Pancreas (tissue), 10 donors: Measurements from ENCODE around the gene ABCB8. TPM values are rescaled to one million over a fixed set of nuclear protein-coding genes. Genes with fewer than 3 reads are reported as not detected.
A peak's percentile ranks its signal among the peaks of the same experiment; 100 is the strongest.

ENCODE experiments used
- ATAC-seq, 4 donors: fragments of 200-7000 bp; cut with Tn5 transposase; one replicate each; pipeline versions ENCODE4 v1.8.0 to v1.9.1; 2020; ENCODE audit warnings: mild to moderate bottlenecking in 4 of 4, moderate library complexity in 4 of 4
- DNase-seq, 6 donors: peaks; one replicate each; pipeline ENCODE4 v3.0.0-alpha.2; 2020
- FAIRE-seq: peaks from 2 replicates; lab custom pipeline; 2012; peaks lifted over from hg19 to GRCh38; lab: Jason Lieb, UNC
- H3K27ac ChIP-seq, 4 donors: fragments of 200-600 bp; sonication (generic); 1 replicate in 3 of 4; 2 replicates in 1 of 4; pipeline versions ENCODE4 v1.5.0 to v1.8.0; 2020
- H3K27me3 ChIP-seq, 4 donors: fragments of 200-600 bp; one replicate each; pipeline ENCODE4 v1.8.0; 2021
- H3K36me3 ChIP-seq, 3 donors: fragments of 200-600 bp; sonication (generic) in 1 of 3; one replicate each; pipeline versions ENCODE4 v1.5.0 to v1.8.0; 2020 to 2021
- H3K4me1 ChIP-seq, 3 donors: fragments of 200-600 bp; one replicate each; pipeline ENCODE4 v1.8.0; 2021
- H3K4me3 ChIP-seq, 4 donors: fragments of 200-600 bp; sonication (generic) in 2 of 4; one replicate each; pipeline versions ENCODE4 v1.5.0 to v1.8.0; 2020 to 2021
- H3K9me3 ChIP-seq, 4 donors: fragments of 200-600 bp; one replicate each; pipeline ENCODE4 v1.8.0; 2021
- WGBS, 2 donors: extraction: QIAGEN DNeasy Blood & Tissue Kit; methylation state at CpG; one replicate each; pipeline ENCODE4 v1.1.7; 2013; 5-methylcytosine and 5-hydroxymethylcytosine counted together
- intact Hi-C, 3 donors: fragments of 100-400 bp; cut with DNase I; formaldehyde crosslinking; loops; one replicate each; pipeline versions ENCODE4 v1.11.1 to v1.14.2; 2022
- polyA plus RNA-seq, 2 donors: library from polyadenylated mRNA; stranded (reverse); fragments of 200-250 nt; gene quantifications; one replicate each; pipeline ENCODE4 v1.2.3, GENCODE V29; 2013
- total RNA-seq, 6 donors: library from RNA; stranded (reverse); fragmentation: NEBNext Ultra II Directional in 4 of 6; extraction: Animal tissue kit (Norgen Biotek cat#: 25700) in 4 of 6; gene quantifications; one replicate each; pipeline versions ENCODE4 v1.2.1 to v1.2.4, GENCODE V29; 2021 to 2023
- TF ChIP-seq, protein P1 (sequence below), 4 donors: fragments of 200-600 bp; sonication (generic) in 3 of 4; IDR thresholded peaks; one replicate each; pipeline versions ENCODE4 v1.5.0 to v1.8.0; 2021; ENCODE audit warnings: antibody characterized with exemption in 4 of 4
- donor health status: healthy with polysubstance abuse.
- donor health status: DM: no; HTN: no; CAD: no; lungs with moderate emphysema.
- donor health status: DM: no; HTN: no; CAD: no.
- donor health status: control.
- donor health status: control.
- donor health status: Bipolar disorder and iron deficiency.
- donor health status: DM: yes; HTN: yes; CAD: no.
- donor health status: DM: no; HTN: no; CAD: no.
- donor health status: DM: no; HTN: no; CAD: no.
- donor health status: DM: yes; HTN: yes; CAD: no.

Gene ABCB8
- total and polyA plus RNA-seq, 8 donors: 6.1 to 29.0 (median 12.7) TPM

DNA sequence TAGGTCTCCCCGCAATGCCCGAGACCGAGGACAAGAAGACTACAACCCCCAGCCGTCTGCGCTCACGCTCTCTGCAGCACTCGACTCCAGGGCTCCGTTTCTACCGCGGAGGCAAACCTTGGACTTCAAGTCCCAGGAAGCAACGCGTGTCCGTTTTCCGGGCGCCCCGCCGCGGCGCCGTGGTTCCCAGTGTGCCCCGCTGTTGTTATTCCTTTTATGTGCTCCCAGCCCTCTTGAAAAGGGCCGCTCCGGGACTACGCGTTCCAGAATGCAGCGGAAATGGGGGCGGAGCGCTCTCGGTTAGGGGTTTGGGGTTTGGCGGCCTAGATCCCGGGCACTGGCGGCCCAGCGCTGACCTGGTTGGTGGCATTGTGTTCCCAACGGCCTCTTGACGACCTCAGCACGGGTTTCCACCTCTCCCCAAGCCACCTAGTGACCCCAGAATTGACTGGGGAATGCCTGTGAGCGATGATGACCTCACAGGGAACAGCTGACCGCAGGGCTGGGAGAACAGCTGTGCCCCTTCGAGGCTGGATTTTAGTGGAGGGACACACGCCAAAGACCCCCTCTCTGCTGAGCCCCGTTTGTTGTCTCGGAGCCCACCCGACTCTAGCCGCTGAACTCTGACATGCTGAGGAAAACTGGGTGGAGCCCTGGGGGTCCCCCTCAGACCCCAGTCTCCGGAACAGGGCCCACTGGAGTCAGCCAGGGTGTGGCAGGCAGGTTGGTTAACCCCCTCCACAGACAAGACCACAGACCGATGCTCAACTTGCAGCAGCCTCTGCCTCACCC lies 29.9 kb downstream of the ABCB8 start:
- no peaks in the 10 kb centered on the region for H3K27me3 ChIP-seq
- H3K9me3 ChIP-seq: no peaks in the 10 kb centered on the region
- intact Hi-C loops: no loop called here
- H3K36me3 ChIP-seq: no peaks in the 10 kb centered on the region
- peak overlapping the region; percentile 0 to 81 (median 58) for H3K4me3 ChIP-seq
- TF ChIP-seq, protein P1, sequence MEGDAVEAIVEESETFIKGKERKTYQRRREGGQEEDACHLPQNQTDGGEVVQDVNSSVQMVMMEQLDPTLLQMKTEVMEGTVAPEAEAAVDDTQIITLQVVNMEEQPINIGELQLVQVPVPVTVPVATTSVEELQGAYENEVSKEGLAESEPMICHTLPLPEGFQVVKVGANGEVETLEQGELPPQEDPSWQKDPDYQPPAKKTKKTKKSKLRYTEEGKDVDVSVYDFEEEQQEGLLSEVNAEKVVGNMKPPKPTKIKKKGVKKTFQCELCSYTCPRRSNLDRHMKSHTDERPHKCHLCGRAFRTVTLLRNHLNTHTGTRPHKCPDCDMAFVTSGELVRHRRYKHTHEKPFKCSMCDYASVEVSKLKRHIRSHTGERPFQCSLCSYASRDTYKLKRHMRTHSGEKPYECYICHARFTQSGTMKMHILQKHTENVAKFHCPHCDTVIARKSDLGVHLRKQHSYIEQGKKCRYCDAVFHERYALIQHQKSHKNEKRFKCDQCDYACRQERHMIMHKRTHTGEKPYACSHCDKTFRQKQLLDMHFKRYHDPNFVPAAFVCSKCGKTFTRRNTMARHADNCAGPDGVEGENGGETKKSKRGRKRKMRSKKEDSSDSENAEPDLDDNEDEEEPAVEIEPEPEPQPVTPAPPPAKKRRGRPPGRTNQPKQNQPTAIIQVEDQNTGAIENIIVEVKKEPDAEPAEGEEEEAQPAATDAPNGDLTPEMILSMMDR (IDR thresholded peaks at IDR 0.05): no peak
- FAIRE-seq (peak; percentile 96), ATAC-seq (peak; percentile 66 to 83 (median 75)), DNase-seq (peak; percentile 96 to 99 (median 98))
- H3K27ac ChIP-seq: peak overlapping the region; percentile 86 to 98 (median 93)
- 0 to 1% methylated on average over 46 of the region's 46 CpGs for WGBS, 2 donors
- peaks cover 22 to 24% (median 24%) of the 10 kb centered on the region in 3 donors for H3K4me1 ChIP-seq

DNA sequence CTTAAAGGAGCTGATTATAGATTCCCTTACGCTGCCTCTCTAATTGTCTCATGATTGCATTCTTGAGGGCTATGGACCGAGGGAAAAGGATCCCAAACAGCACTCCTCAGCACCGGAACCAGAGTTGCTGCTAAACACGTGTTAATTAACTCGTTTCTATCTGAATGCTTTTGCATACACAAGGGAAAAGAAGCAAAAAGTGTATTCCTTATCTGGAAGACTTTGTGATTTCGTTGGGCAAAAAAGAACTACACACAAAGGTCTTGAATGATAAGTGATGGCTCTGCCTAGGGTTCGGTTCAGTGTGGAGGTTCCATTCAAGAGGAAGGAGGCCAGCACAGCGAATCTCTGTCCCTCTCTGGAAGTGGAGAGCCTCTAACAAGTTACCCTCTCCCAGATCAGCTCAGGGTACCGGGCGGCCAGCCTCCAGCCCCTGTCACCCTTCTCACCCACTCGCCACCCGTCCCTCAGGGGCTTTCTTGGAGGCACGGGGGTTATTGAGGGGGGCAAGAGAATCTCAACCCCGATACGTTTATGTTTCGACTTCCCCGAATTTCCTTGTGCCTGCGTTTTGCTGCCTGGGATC lies 30.6 kb downstream of the ABCB8 start:
- peak overlapping the region; percentile 86 to 98 (median 93) for H3K27ac ChIP-seq
- H3K27me3 ChIP-seq: no peaks in the 10 kb centered on the region
- intact Hi-C loops: no loop called here
- H3K4me1 ChIP-seq: peaks cover 24 to 27% (median 24%) of the 10 kb centered on the region in 3 donors
- ATAC-seq (no peak), DNase-seq (no peak), FAIRE-seq (no peak)
- TF ChIP-seq, protein P1 (IDR thresholded peaks at IDR 0.05): no peak
- H3K36me3 ChIP-seq: no peaks in the 10 kb centered on the region
- peak overlapping the region; percentile 69 to 81 (median 78) for H3K4me3 ChIP-seq
- no peaks in the 10 kb centered on the region for H3K9me3 ChIP-seq
- WGBS, 2 donors: 4 to 7% methylated on average over 18 of the region's 18 CpGs

DNA sequence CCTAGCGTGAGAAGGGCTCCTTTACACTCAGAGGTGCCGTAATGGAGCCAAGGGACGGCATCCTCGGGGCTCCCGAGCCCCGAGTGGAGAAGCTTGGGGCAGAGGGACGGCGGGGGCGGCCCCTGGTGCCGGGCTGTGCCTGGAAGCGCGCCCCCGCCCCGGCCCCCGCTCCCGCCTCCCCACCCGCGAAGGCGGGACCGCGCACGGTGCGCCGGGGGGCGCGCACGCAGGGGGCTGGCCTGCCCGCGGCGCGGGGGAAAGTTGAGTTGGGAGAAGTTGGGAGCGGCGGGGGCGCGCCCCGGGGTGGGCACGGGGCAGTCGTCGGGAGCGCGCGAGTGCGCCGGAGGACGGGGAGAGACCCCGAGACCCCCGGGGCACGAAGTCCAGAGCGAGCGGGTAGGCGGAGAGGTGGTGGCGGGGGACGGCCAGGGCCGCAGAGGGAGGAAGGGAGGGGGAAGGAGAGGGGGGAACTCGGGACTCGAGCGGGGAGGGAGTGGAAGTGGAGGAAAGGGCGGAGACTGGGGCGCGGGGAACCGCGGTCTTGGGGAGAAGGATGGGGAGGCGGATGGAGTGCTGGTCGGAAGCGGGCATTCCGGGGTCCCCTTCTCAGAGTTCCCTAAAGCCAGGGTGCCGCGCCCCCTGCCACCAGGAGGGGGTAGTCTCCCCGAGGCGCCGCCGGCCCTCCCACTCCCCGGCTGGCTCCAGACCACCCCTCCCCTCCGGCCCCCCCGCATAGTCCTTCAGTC lies 31.3 kb downstream of the ABCB8 start, which contains the start of gene SLC4A2:
Gene SLC4A2, plus strand, starts transcription at position 223 of the 746 bp plus-strand sequence. CDS start 2,399 bp downstream, outside the sequence.
- Histone ChIP-seq H3K27ac (peak within 1 kb of the TSS; percentile 86 to 98 (median 93)), H3K36me3 (peaks cover 0 to 3% (median 0%) of the 10 kb centered on the region in 3 donors), H3K27me3 (no peaks in the 10 kb centered on the region), H3K9me3 (no peaks in the 10 kb centered on the region), H3K4me1 (peaks cover 24 to 31% (median 24%) of the 10 kb centered on the region in 3 donors), H3K4me3 (peak within 1 kb of the TSS; percentile 69 to 81 (median 78))
- 0 to 1% methylated on average over 62 to 75 of the region's 75 CpGs for whole genome bisulfite sequencing, 2 donors
- DNase-seq (peak; percentile 77 to 93 (median 82)), FAIRE-seq (no peak), ATAC-seq (peak; percentile 30 to 53 (median 47))
- intact Hi-C loops: no loop called here
- TF ChIP-seq, protein P1 (IDR thresholded peaks at IDR 0.05): peak; percentile 15 to 39 (median 24)

DNA sequence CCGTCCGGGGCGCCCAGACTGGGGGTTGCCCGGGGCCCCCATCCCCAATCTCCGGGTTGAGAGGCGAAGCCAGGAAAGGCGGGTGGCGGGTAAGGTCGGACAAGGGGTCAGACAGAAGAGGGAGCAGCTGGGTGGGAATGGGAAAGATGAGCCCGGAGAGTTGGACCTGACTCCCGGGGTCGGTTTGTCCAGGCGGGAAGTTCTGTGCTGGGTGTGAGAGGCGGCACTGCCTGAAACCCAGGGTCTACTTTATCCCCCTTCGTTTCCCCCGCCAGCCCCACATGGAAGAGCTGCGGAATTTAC lies 31.8 kb downstream of the ABCB8 start:
- DNase-seq (no peak), ATAC-seq (no peak), FAIRE-seq (no peak)
- TF ChIP-seq, protein P1 (IDR thresholded peaks at IDR 0.05): no peak
- 1 to 2% methylated on average over 17 of the region's 17 CpGs for WGBS, 2 donors
- intact Hi-C loops: no loop called here
- Histone ChIP-seq H3K4me1 (peaks cover 24 to 36% (median 24%) of the 10 kb centered on the region in 3 donors), H3K36me3 (peaks cover 0 to 8% (median 0%) of the 10 kb centered on the region in 3 donors), H3K4me3 (peak overlapping the region; percentile 69 to 81 (median 78)), H3K27ac (peak overlapping the region; percentile 42 to 98 (median 93)), H3K9me3 (no peaks in the 10 kb centered on the region), H3K27me3 (no peaks in the 10 kb centered on the region)
